MCF 10A (cell line): ENCODE data around the gene RABGAP1. TPM values are rescaled to one million over a fixed set of nuclear protein-coding genes. Genes with fewer than 3 reads are reported as not detected.
A peak's percentile ranks its signal among the peaks of the same experiment; 100 is the strongest.

Experiments
- BruUV-seq: library from RNA; stranded (reverse); fragments of 400-500 nt; replicated peaks from 2 replicates; lab custom pipeline; 2021; lab: Mats Ljungman, UMichigan
- CTCF ChIA-PET: fragments of 300-600 bp; sonication (Branson Sonifier 250); formaldehyde crosslinking; extraction: SDS; loops from one replicate; lab custom pipeline; 2021; ENCODE audit warnings: antibody characterized with exemption, inconsistent platforms; lab: Yijun Ruan, JAX
- POLR2A ChIA-PET: fragments of 300-600, 350-650 bp; sonication (Branson Sonifier 250); formaldehyde crosslinking; extraction: SDS; loops from one replicate; lab custom pipeline; 2020; ENCODE audit warnings: antibody characterized with exemption, inconsistent platforms; lab: Yijun Ruan, JAX
- DNase-seq: peaks from one replicate; pipeline ENCODE4 v3.0.0-alpha.2; 2018; ENCODE audit not compliant: unreplicated experiment
- H3K27ac Mint-ChIP-seq: one replicate; pipeline ENCODE4 v1.8.0; 2022; ENCODE audit warnings: mild to moderate bottlenecking, low read depth, mixed read lengths; ENCODE audit not compliant: unreplicated experiment
- H3K27me3 Mint-ChIP-seq: one replicate; pipeline ENCODE4 v1.8.0; 2022; ENCODE audit warnings: mixed read lengths; ENCODE audit not compliant: insufficient read depth, unreplicated experiment
- H3K36me3 Mint-ChIP-seq: one replicate; pipeline ENCODE4 v1.8.0; 2022; ENCODE audit warnings: mild to moderate bottlenecking, moderate library complexity, mixed read lengths; ENCODE audit not compliant: insufficient read depth, unreplicated experiment
- H3K4me1 Mint-ChIP-seq: one replicate; pipeline ENCODE4 v1.8.0; 2022; ENCODE audit warnings: mixed read lengths; ENCODE audit not compliant: insufficient read depth, unreplicated experiment
- H3K4me3 Mint-ChIP-seq: one replicate; pipeline ENCODE4 v1.8.0; 2022; ENCODE audit warnings: mild to moderate bottlenecking, moderate library complexity, mixed read lengths; ENCODE audit not compliant: unreplicated experiment
- H3K9me3 Mint-ChIP-seq: one replicate; pipeline ENCODE4 v1.8.0; 2022; ENCODE audit warnings: mixed read lengths; ENCODE audit not compliant: unreplicated experiment
- intact Hi-C: fragments of 100-400 bp; cut with micrococcal nuclease; formaldehyde crosslinking; loops from 2 replicates; pipeline ENCODE4 v1.14.1; 2022
- total RNA-seq: library from RNA; stranded (reverse); gene quantifications from 2 replicates; pipeline ENCODE4 v1.2.3, GENCODE V29; 2022
- TF ChIP-seq, protein P1 (sequence below): fragments of 200-600 bp; IDR thresholded peaks from one replicate; pipeline ENCODE4 v1.8.0; 2022; ENCODE audit warnings: antibody characterized with exemption, mild to moderate bottlenecking; ENCODE audit not compliant: unreplicated experiment

The RABGAP1 gene
- total RNA-seq, 1 experiment from 2014 or later, result 43.1 TPM

DNA sequence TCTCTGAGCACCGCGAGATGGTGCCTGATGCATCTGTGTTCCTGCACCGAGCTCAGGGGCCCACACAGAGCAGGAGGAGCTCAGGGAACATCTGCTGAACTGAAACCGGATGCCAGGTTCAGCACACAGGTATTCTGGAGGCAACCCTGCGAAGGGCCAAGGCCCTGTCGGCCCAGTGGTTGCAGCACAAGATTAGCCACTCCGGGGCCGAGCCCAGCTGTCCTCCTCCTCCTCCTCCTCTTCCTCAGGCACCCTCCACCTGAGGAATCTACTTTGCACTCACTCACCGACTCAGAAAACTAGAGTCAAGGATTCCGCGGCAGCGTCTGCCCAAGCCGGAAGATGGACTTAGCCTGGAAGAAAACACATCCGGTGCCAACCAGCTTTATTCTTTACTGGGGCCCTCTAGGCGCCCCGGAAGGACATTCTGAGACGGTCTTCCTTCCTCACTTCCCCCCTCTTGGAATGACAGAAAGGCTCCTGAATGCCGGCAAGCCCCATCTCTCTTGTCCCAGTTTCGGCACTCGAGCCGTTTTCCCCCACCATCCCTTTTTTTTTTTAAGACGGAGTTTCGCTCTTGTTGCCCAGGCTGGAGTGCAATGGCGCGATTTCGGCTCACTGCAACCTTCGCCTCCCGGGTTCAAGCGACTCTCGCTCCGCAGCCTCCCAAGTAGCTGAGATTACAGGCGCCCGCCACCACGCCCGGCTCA, 27.7 kb upstream of the RABGAP1 start, which contains the start of gene ZBTB6:
TSS of gene ZBTB6 (minus strand) at position 360 of the 710 bp plus-strand sequence. CDS start 1,251 bp downstream, outside the sequence.
- TF ChIP-seq, protein P1, sequence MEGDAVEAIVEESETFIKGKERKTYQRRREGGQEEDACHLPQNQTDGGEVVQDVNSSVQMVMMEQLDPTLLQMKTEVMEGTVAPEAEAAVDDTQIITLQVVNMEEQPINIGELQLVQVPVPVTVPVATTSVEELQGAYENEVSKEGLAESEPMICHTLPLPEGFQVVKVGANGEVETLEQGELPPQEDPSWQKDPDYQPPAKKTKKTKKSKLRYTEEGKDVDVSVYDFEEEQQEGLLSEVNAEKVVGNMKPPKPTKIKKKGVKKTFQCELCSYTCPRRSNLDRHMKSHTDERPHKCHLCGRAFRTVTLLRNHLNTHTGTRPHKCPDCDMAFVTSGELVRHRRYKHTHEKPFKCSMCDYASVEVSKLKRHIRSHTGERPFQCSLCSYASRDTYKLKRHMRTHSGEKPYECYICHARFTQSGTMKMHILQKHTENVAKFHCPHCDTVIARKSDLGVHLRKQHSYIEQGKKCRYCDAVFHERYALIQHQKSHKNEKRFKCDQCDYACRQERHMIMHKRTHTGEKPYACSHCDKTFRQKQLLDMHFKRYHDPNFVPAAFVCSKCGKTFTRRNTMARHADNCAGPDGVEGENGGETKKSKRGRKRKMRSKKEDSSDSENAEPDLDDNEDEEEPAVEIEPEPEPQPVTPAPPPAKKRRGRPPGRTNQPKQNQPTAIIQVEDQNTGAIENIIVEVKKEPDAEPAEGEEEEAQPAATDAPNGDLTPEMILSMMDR, result no peak
- no TSS peak for BruUV-seq
- ChIA-PET CTCF (interaction anchor here (0.6 to 2.3 kb wide), 7 partner anchors 9 to 451 kb away, joined by 3 to 14 read pairs (median 3); partner anchors contain the start of gene ZBTB26), POLR2A (interaction anchor here (0.6 to 10.9 kb wide), 21 partner anchors 10 to 1636 kb away, joined by 3 to 159 read pairs (median 5); partner anchors contain the start of genes MRRF, RABGAP1, RBM18 and RC3H2)
- peaks cover 17% of the 10 kb centered on the region for H3K4me1 Mint-ChIP-seq
- intact Hi-C loops, result loop anchor here (1.0 kb wide), 2 partner anchors 8 to 78 kb away; partner anchors contain the start of gene RC3H2
- H3K36me3 Mint-ChIP-seq, result peaks cover 38% of the 10 kb centered on the region
- no peaks in the 10 kb centered on the region for H3K27me3 Mint-ChIP-seq
- DNase-seq, result peak; percentile 89
- no peaks in the 10 kb centered on the region for H3K9me3 Mint-ChIP-seq
- peak within 1 kb of the TSS; percentile 94 for H3K27ac Mint-ChIP-seq
- H3K4me3 Mint-ChIP-seq, result peak within 1 kb of the TSS; percentile 97

DNA sequence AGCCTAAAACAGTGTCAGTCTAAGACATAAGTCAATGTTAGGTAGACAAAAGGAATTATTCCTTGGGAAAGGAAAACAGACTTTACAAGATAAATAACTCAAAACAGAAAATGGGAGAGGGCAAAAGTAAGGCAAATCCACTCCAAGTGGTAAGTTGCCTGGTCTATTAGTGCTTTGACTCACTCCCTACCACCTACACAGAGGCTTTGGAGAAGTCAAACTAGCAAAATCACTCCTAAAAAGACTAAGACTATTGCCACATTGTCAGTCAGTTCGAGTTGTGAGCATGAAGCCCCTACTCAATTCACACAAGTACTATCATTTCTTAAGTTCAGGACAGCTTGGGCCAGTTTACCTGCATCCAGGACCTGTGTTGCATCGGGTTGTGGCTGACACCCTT, 22.5 kb upstream of the RABGAP1 start:
- BruUV-seq, result no TSS peak
- H3K9me3 Mint-ChIP-seq, result no peaks in the 10 kb centered on the region
- peaks cover 33% of the 10 kb centered on the region for H3K36me3 Mint-ChIP-seq
- no peaks in the 10 kb centered on the region for H3K27me3 Mint-ChIP-seq
- TF ChIP-seq, protein P1, result no peak
- DNase-seq, result no peak
- intact Hi-C loops, result no loop called here
- ChIA-PET POLR2A (interaction anchor here (7.8 to 10.9 kb wide), 2 partner anchors 12 to 15 kb away, joined by 98 to 159 read pairs; partner anchors contain the start of genes RC3H2 and ZBTB26), CTCF (interaction anchor here (0.9 kb wide), 1 partner anchor 12 kb away, joined by 4 read pairs; no protein-coding TSS in a partner anchor)
- H3K4me1 Mint-ChIP-seq, result no peaks in the 10 kb centered on the region
- H3K4me3 Mint-ChIP-seq, result no peak overlapping the region
- no peak overlapping the region for H3K27ac Mint-ChIP-seq

DNA sequence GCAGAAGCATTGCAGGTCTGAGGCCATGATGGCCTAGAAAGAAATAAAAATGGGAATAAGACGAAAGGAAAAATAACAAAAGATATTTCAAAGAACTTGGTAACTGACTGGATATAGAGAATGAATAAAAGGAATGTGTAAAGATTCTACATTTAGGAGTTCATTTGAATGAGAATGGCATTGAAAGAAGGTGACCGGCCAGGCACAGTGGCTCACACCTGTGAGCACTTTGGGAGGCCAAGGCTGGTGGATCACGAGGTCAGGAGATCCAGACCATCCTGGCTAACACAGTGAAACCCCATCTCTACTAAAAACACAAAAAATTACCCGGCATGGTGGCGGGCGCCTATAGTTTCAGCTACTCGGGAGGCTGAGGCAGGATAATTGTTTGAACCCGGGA, 18.1 kb upstream of the RABGAP1 start:
- no TSS peak for BruUV-seq
- ChIA-PET CTCF (interaction anchor here (0.6 kb wide), 1 partner anchor 66 kb away, joined by 7 read pairs; no protein-coding TSS in a partner anchor), POLR2A (interaction anchor here (2.3 kb wide), 1 partner anchor 10 kb away, joined by 5 read pairs; the partner anchor contains the start of gene ZBTB6)
- TF ChIP-seq, protein P1, result no peak
- DNase-seq, result no peak
- intact Hi-C loops, result no loop called here
- peaks cover 37% of the 10 kb centered on the region for H3K36me3 Mint-ChIP-seq
- no peaks in the 10 kb centered on the region for H3K27me3 Mint-ChIP-seq
- no peaks in the 10 kb centered on the region for H3K9me3 Mint-ChIP-seq
- no peaks in the 10 kb centered on the region for H3K4me1 Mint-ChIP-seq
- H3K27ac Mint-ChIP-seq, result no peak overlapping the region
- H3K4me3 Mint-ChIP-seq, result no peak overlapping the region

DNA sequence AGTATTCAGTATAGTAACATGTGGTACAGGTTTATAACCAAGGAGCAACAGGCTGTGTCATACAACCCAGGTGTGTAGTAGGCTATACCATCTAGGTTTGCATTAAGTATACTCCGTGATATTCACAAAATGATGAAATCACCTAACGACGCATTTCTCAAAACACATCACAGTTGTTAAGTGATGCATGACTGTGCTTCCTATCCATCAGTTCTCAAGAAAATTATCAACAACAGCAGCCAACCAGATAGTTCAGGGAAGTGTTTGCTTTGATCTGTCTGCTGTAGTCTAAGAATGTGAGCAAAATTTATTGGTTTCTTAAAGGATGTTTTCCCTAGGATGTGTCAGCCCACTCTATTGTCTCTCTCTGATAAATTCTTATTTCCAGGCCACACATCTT, 16.9 kb upstream of the RABGAP1 start:
- ChIA-PET CTCF (interaction anchor here (0.6 to 1.9 kb wide), 4 partner anchors 17 to 1361 kb away, joined by 3 to 6 read pairs (median 3); partner anchors contain the start of genes RABGAP1 and RC3H2), POLR2A (interaction anchor here (1.2 to 2.3 kb wide), 2 partner anchors 9 to 11 kb away, joined by 3 to 5 read pairs; partner anchors contain the start of gene ZBTB6)
- no TSS peak for BruUV-seq
- TF ChIP-seq, protein P1, result no peak
- intact Hi-C loops, result no loop called here
- Mint-ChIP-seq H3K4me3 (no peak overlapping the region), H3K27me3 (no peaks in the 10 kb centered on the region), H3K27ac (no peak overlapping the region), H3K36me3 (peaks cover 31% of the 10 kb centered on the region), H3K4me1 (no peaks in the 10 kb centered on the region), H3K9me3 (no peaks in the 10 kb centered on the region)
- DNase-seq, result no peak
